ENCODE data around the gene TNNT1.
A peak's percentile ranks its signal among the peaks of the same experiment; 100 is the strongest.

The TNNT1 gene

GRCh38 chr19:55087542-55087901 lies 61.5 kb downstream of the TNNT1 start:
- TF ChIP-seq, protein P1, sequence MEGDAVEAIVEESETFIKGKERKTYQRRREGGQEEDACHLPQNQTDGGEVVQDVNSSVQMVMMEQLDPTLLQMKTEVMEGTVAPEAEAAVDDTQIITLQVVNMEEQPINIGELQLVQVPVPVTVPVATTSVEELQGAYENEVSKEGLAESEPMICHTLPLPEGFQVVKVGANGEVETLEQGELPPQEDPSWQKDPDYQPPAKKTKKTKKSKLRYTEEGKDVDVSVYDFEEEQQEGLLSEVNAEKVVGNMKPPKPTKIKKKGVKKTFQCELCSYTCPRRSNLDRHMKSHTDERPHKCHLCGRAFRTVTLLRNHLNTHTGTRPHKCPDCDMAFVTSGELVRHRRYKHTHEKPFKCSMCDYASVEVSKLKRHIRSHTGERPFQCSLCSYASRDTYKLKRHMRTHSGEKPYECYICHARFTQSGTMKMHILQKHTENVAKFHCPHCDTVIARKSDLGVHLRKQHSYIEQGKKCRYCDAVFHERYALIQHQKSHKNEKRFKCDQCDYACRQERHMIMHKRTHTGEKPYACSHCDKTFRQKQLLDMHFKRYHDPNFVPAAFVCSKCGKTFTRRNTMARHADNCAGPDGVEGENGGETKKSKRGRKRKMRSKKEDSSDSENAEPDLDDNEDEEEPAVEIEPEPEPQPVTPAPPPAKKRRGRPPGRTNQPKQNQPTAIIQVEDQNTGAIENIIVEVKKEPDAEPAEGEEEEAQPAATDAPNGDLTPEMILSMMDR (IDR thresholded peaks at IDR 0.05; ENCODE audit: low read length, missing control alignments) = no peak
- H3K4me3 ChIP-seq (replicated peaks; ENCODE audit: low read depth, low read length) = peak overlapping the region; percentile 60
- peak; percentile 26 for DNase-seq (ENCODE audit: low read depth)

GRCh38 chr19:55086730-55087541 lies 62.1 kb downstream of the TNNT1 start:
- TF ChIP-seq, protein P1 (IDR thresholded peaks at IDR 0.05; ENCODE audit: low read length, missing control alignments) = no peak
- H3K4me3 ChIP-seq (replicated peaks; ENCODE audit: low read depth, low read length) = peak overlapping the region; percentile 60
- DNase-seq (ENCODE audit: low read depth) = peak; percentile 95

- TF ChIP-seq, protein P1 (IDR thresholded peaks at IDR 0.05; ENCODE audit: low read length, missing control alignments) = no peak
- H3K4me3 ChIP-seq (replicated peaks; ENCODE audit: low read depth, low read length) = peak overlapping the region; percentile 60
- DNase-seq (ENCODE audit: low read depth) = no peak
Measured at GRCh38 chr19:55085923-55086715, 62.9 kb downstream of the TNNT1 start.

DNA sequence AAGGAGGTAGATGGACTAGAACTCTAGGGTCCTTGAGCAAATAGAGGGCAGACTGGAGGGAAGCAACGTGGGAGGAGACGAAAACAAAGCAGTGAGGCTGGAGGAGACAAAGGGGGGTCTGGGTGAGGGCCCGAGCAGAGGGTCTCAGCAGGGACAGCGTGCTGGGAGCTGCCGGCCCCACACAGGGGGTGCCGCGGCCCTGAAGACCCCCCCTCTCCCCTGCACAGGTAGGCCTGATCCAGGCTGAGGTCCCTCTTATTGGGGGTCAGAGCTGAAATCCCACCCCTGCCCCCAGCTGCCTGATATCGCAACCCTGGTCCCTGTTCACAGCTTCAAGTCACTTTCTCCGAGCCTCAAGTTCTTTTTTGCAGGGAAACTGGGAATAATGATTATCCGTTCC lies 64.6 kb downstream of the TNNT1 start:
- no peak overlapping the region for H3K4me3 ChIP-seq (replicated peaks; ENCODE audit: low read depth, low read length)
- DNase-seq (ENCODE audit: low read depth) = no peak
- TF ChIP-seq, protein P1 (IDR thresholded peaks at IDR 0.05; ENCODE audit: low read length, missing control alignments) = no peak

GRCh38 chr19:55083004-55083850 lies 65.8 kb downstream of the TNNT1 start:
- TF ChIP-seq, protein P1 (IDR thresholded peaks at IDR 0.05; ENCODE audit: low read length, missing control alignments) = no peak
- no peak overlapping the region for H3K4me3 ChIP-seq (replicated peaks; ENCODE audit: low read depth, low read length)
- no peak for DNase-seq (ENCODE audit: low read depth)
